K562 (cell line): ENCODE data around the gene CLNK. TPM values are rescaled to one million over a fixed set of nuclear protein-coding genes. Genes with fewer than 3 reads are reported as not detected.

Experiments used
- ATAC-seq: fragments of 200-7000 bp; cut with Tn5 transposase; 3 replicates; pipeline ENCODE4 v1.9.1; 2020; ENCODE audit warnings: moderate library complexity
- BruUV-seq: library from RNA; stranded (reverse); fragments of 400-500 nt; replicated peaks from 2 replicates; lab custom pipeline; 2021; lab: Mats Ljungman, UMichigan
- CTCF ChIA-PET: fragments of 300-600 bp; formaldehyde crosslinking; extraction: SDS; loops from one replicate; lab custom pipeline; 2021; ENCODE audit warnings: low intra/inter-chr PET ratio; lab: Yijun Ruan, JAX
- POLR2A ChIA-PET: fragments of 300-600, 350-650 bp; sonication (Branson Sonifier 250); formaldehyde crosslinking; extraction: SDS; loops from one replicate; lab custom pipeline; 2021; ENCODE audit warnings: antibody characterized with exemption, inconsistent platforms; lab: Yijun Ruan, JAX
- DNase-seq, 4 experiments: peaks; one replicate each; pipeline versions ENCODE4 v3.0.0 to v3.0.0-alpha.2; 2011 to 2018; ENCODE audit warnings: low spot score in 3 of 4, mixed read lengths in 3 of 4; ENCODE audit errors: extremely low read depth in 1 of 4
- FAIRE-seq: peaks from 2 replicates; lab custom pipeline; 2011; peaks lifted over from hg19 to GRCh38; lab: Jason Lieb, UNC
- H2AFZ ChIP-seq: 2 replicates; pipeline ENCODE4 v1.6.0; 2011; ENCODE audit warnings: low read depth, low read length, control low read depth, inconsistent platforms
- H3K27ac ChIP-seq: fragments of 200-600 bp; 3 replicates; pipeline ENCODE4 v1.8.0; 2011; ENCODE audit warnings: low read depth, mild to moderate bottlenecking, control low read depth, inconsistent platforms, low read length, moderate library complexity, mixed read lengths; ENCODE audit errors: extremely low read depth
- H3K27me3 ChIP-seq, 2 experiments: fragments of 300-600 bp in 1 of 2; 2 replicates in 1 of 2; 3 replicates in 1 of 2; pipeline versions ENCODE4 v1.6.0 to v1.8.0; 2011; ENCODE audit warnings: inconsistent platforms in 2 of 2, low read length in 2 of 2, mild to moderate bottlenecking in 1 of 2, mixed read lengths in 1 of 2, moderate library complexity in 1 of 2; ENCODE audit not compliant: control insufficient read depth in 2 of 2, insufficient read depth in 2 of 2
- H3K36me3 ChIP-seq: fragments of 300-600 bp; 3 replicates; pipeline ENCODE4 v1.8.0; 2011; ENCODE audit warnings: mild to moderate bottlenecking, low read length, inconsistent platforms; ENCODE audit not compliant: control insufficient read depth, insufficient read depth
- H3K4me1 ChIP-seq, 2 experiments: fragments of 200-600 bp in 1 of 2; replicated peaks in 1 of 2; 2 replicates in 1 of 2; 3 replicates in 1 of 2; pipeline versions ENCODE4 v1.5.1 to v1.8.0; 2011; ENCODE audit warnings: inconsistent platforms in 2 of 2, low read length in 2 of 2, mild to moderate bottlenecking in 1 of 2, mixed read lengths in 1 of 2, moderate library complexity in 1 of 2; ENCODE audit not compliant: control insufficient read depth in 2 of 2, insufficient read depth in 2 of 2
- H3K4me2 ChIP-seq: 2 replicates; pipeline ENCODE4 v1.6.1; 2011; ENCODE audit warnings: low read length, control low read depth, inconsistent platforms, mixed read lengths; ENCODE audit not compliant: insufficient read depth
- H3K4me3 ChIP-seq: fragments of 200-600 bp; sonication (generic), shearing (Covaris generic); 2 replicates; pipeline ENCODE4 v1.5.1; 2016; ENCODE audit warnings: control low read depth, inconsistent platforms
- H3K79me2 ChIP-seq: fragments of 200-600 bp; 3 replicates; pipeline ENCODE4 v1.8.0; 2011; ENCODE audit warnings: low read length, inconsistent platforms; ENCODE audit not compliant: control insufficient read depth, insufficient read depth
- H3K9ac ChIP-seq, 2 experiments: 2 replicates each; pipeline versions ENCODE4 v1.6.0 to v1.6.1; 2011; ENCODE audit warnings: low read depth in 2 of 2, low read length in 2 of 2, control low read depth in 1 of 2, inconsistent platforms in 1 of 2, mild to moderate bottlenecking in 1 of 2, mixed read lengths in 1 of 2; ENCODE audit not compliant: insufficient read depth in 1 of 2
- H3K9me1 ChIP-seq: one replicate; pipeline ENCODE4 v1.6.0; 2011; ENCODE audit warnings: inconsistent platforms, mild to moderate bottlenecking, low read length, moderate library complexity; ENCODE audit not compliant: control insufficient read depth, insufficient read depth
- H3K9me3 ChIP-seq: replicated peaks from 2 replicates; pipeline ENCODE4 v1.5.1; 2011; ENCODE audit warnings: low read depth, low read length, inconsistent platforms; ENCODE audit not compliant: control insufficient read depth, insufficient read depth
- H4K20me1 ChIP-seq: replicated peaks from 2 replicates; pipeline ENCODE4 v1.6.1; 2011; ENCODE audit warnings: low read length, inconsistent platforms, mixed read lengths; ENCODE audit not compliant: control insufficient read depth, insufficient read depth
- ELF2 ChIP-seq: fragments of 250-450 bp; sonication (Bioruptor Pico); IDR thresholded peaks from 2 replicates; pipeline ENCODE4 v1.5.0; 2021; ENCODE audit warnings: mild to moderate bottlenecking
- NRF1 ChIP-seq, 2 experiments: fragments of 450-650 bp; IDR thresholded peaks in 1 of 2; conservative IDR thresholded peaks in 1 of 2; 2 replicates each; pipeline ENCODE4 v1.6.1; 2014; ENCODE audit warnings: mild to moderate bottlenecking in 2 of 2
- REST ChIP-seq, 2 experiments: fragments of 450-650 bp; formaldehyde crosslinking in 1 of 2; IDR thresholded peaks; 2 replicates each; pipeline versions ENCODE4 v1.4.0 to v1.6.1; 2014 to 2020; ENCODE audit warnings: mild to moderate bottlenecking in 2 of 2, borderline replicate concordance in 1 of 2, low read depth in 1 of 2
- ZKSCAN1 ChIP-seq: fragments of 150-350 bp; IDR thresholded peaks from 2 replicates; pipeline ENCODE4 v1.6.1; 2016; ENCODE audit warnings: low read depth, low read length
- ZNF184 ChIP-seq: sonication (generic); formaldehyde crosslinking; IDR thresholded peaks from 2 replicates; pipeline ENCODE4 v1.5.0; 2020; ENCODE audit warnings: missing genetic modification reagents
- ZNF3 ChIP-seq: fragments of 250-450 bp; sonication (Bioruptor Pico); IDR thresholded peaks from 2 replicates; pipeline ENCODE4 v1.5.0; 2021; ENCODE audit warnings: mild to moderate bottlenecking, moderate library complexity
- ZNF717 ChIP-seq: fragments of 250-450 bp; sonication (Bioruptor Pico); IDR thresholded peaks from 2 replicates; pipeline ENCODE4 v1.5.0; 2021
- WGBS: fragments of 100-300 bp; shearing (Covaris generic); methylation state at CpG from one replicate; pipeline ENCODE4 v1.1.6; 2016; ENCODE audit warnings: low coverage, mixed read lengths; ENCODE audit not compliant: insufficient coverage; ENCODE audit errors: missing lambda C conversion rate; 5-methylcytosine and 5-hydroxymethylcytosine counted together
- in situ Hi-C: fragments of 300-500 bp; cut with MboI; formaldehyde crosslinking; loops from 4 replicates; pipeline ENCODE4 v1.15.0; 2018; ENCODE audit warnings: inconsistent platforms, mixed read lengths
- intact Hi-C: fragments of 100-400 bp; cut with micrococcal nuclease; formaldehyde crosslinking; loops from 2 replicates; pipeline ENCODE4 v1.14.2; 2022
- polyA plus RNA-seq, 8 experiments: library from polyadenylated mRNA; depleted of rRNA in 4 of 8; stranded (reverse) in 5 of 8; unstranded in 3 of 8; fragments of >200 nt; fragmentation: Nextera tagmentation in 2 of 8; fragmentation: Illumina TruSeq in 1 of 8; extraction: Ambion mirVana in 2 of 8; extraction: Trizol in 1 of 8; gene quantifications; 2 replicates each; pipeline versions ENCODE4 v1.2.1 to v1.2.3, GENCODE V29; 2011 to 2014; ENCODE audit warnings: inconsistent platforms in 1 of 8, missing spikeins in 1 of 8
- total RNA-seq, 7 experiments: library from RNA; depleted of rRNA in 6 of 7; stranded (reverse); fragments of >200 nt in 6 of 7; fragmentation: Illumina TruSeq in 2 of 7; extraction: Trizol in 2 of 7; gene quantifications; 2 replicates each; pipeline versions ENCODE4 v1.2.1 to v1.2.3, GENCODE V29; 2011 to 2021; ENCODE audit warnings: low replicate concordance in 1 of 7
- TF ChIP-seq, protein P1 (sequence below): sonication (generic); formaldehyde crosslinking; IDR thresholded peaks from 2 replicates; pipeline ENCODE4 v1.8.0; 2023; ENCODE audit warnings: missing genetic modification reagents, mild to moderate bottlenecking, borderline replicate concordance

Gene CLNK
- total and polyA plus RNA-seq, 9 of the 15 experiments (the other 6 are each of a cell fraction or from before 2014, with no cell fraction given), result not detected

- POLR2A ChIA-PET, result interaction anchor here (2.9 kb wide), 1 partner anchor 339 kb away, joined by 19 read pairs; the partner anchor contains the start of gene WDR1
- peak overlapping the region; percentile 70 to 94 for H3K9ac ChIP-seq
- no peak for TF ChIP-seq ZNF184 (CRISPR knock-in tag)
- no peak for TF ChIP-seq ZNF717
- TF ChIP-seq REST (IDR thresholded peaks at IDR 0.05; ENCODE audit: borderline replicate concordance), result no peak
- TF ChIP-seq REST (CRISPR knock-in tag; IDR thresholded peaks at IDR 0.05; ENCODE audit: low read depth), result no peak
- TF ChIP-seq, protein P1, sequence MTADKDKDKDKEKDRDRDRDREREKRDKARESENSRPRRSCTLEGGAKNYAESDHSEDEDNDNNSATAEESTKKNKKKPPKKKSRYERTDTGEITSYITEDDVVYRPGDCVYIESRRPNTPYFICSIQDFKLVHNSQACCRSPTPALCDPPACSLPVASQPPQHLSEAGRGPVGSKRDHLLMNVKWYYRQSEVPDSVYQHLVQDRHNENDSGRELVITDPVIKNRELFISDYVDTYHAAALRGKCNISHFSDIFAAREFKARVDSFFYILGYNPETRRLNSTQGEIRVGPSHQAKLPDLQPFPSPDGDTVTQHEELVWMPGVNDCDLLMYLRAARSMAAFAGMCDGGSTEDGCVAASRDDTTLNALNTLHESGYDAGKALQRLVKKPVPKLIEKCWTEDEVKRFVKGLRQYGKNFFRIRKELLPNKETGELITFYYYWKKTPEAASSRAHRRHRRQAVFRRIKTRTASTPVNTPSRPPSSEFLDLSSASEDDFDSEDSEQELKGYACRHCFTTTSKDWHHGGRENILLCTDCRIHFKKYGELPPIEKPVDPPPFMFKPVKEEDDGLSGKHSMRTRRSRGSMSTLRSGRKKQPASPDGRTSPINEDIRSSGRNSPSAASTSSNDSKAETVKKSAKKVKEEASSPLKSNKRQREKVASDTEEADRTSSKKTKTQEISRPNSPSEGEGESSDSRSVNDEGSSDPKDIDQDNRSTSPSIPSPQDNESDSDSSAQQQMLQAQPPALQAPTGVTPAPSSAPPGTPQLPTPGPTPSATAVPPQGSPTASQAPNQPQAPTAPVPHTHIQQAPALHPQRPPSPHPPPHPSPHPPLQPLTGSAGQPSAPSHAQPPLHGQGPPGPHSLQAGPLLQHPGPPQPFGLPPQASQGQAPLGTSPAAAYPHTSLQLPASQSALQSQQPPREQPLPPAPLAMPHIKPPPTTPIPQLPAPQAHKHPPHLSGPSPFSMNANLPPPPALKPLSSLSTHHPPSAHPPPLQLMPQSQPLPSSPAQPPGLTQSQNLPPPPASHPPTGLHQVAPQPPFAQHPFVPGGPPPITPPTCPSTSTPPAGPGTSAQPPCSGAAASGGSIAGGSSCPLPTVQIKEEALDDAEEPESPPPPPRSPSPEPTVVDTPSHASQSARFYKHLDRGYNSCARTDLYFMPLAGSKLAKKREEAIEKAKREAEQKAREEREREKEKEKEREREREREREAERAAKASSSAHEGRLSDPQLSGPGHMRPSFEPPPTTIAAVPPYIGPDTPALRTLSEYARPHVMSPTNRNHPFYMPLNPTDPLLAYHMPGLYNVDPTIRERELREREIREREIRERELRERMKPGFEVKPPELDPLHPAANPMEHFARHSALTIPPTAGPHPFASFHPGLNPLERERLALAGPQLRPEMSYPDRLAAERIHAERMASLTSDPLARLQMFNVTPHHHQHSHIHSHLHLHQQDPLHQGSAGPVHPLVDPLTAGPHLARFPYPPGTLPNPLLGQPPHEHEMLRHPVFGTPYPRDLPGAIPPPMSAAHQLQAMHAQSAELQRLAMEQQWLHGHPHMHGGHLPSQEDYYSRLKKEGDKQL (CRISPR knock-in tag), result no peak
- no peak for TF ChIP-seq ZKSCAN1
- no peak for TF ChIP-seq ZNF3 (CRISPR knock-in tag)
- no peak for TF ChIP-seq NRF1 (conservative IDR thresholded peaks at IDR 0.05 in 1 of 2, IDR thresholded peaks at IDR 0.05 in 1 of 2)
- no peak for TF ChIP-seq ELF2
These were observed 227.8 kb downstream of the CLNK start for GRCh38 chr4:10456595-10457254.

More at GRCh38 chr4:10456595-10457254, 227.8 kb downstream of the CLNK start:
- Histone ChIP-seq H3K4me1 (peaks cover 17 to 33% of the 10 kb centered on the region in 2 experiments; a peak in 4 of 5 replicates), H3K79me2 (peaks cover 93% of the 10 kb centered on the region), H3K27ac (peak overlapping the region; percentile 86), H3K4me2 (peak overlapping the region; percentile 93), H3K9me3 (no peaks in the 10 kb centered on the region; the same call in 1 of the 2 replicates), H3K4me3 (peak overlapping the region; percentile 51), H3K27me3 (no peaks in the 10 kb centered on the region), H2AFZ (peak overlapping the region; percentile 43; the same call in 1 of the 2 replicates), H3K36me3 (peaks cover 52% of the 10 kb centered on the region), H3K9me1 (no peaks in the 10 kb centered on the region), H4K20me1 (no peaks in the 10 kb centered on the region)
- DNase-seq (peak in 2 of 4 experiments; percentile 38 to 66), FAIRE-seq (no peak), ATAC-seq (peak; percentile 32)
- WGBS, result 6% methylated on average over 55 of the region's 96 CpGs
- CTCF ChIA-PET, result no interaction called here
- in situ Hi-C loops, result no loop called here
- intact Hi-C loops, result loop anchor here (5.0 kb wide), 2 partner anchors 44 to 284 kb away; no protein-coding TSS in a partner anchor
- BruUV-seq, result no TSS peak
